GM12864 (cell line): Measurements from ENCODE around the gene CHTF8.

Experiments
- DNase-seq: peaks from one replicate; pipeline ENCODE4 v3.0.0-alpha.2; 2011; ENCODE audit warnings: low read depth
- H3K4me3 ChIP-seq: 2 replicates; pipeline ENCODE4 v1.5.1; 2011; ENCODE audit warnings: mild to moderate bottlenecking, low read depth, low read length, control low read depth
- CTCF ChIP-seq: IDR thresholded peaks from 2 replicates; pipeline ENCODE4 v1.5.1; 2011; ENCODE audit warnings: low read depth, mild to moderate bottlenecking, moderate library complexity, low read length, control low read depth, inconsistent platforms; ENCODE audit errors: missing control alignments

Gene CHTF8

GRCh38 chr16:69115837-69116236 lies 16.6 kb downstream of the CHTF8 start:
- no peak for DNase-seq
- no peak for TF ChIP-seq CTCF
- H3K4me3 ChIP-seq = no peak overlapping the region

DNA sequence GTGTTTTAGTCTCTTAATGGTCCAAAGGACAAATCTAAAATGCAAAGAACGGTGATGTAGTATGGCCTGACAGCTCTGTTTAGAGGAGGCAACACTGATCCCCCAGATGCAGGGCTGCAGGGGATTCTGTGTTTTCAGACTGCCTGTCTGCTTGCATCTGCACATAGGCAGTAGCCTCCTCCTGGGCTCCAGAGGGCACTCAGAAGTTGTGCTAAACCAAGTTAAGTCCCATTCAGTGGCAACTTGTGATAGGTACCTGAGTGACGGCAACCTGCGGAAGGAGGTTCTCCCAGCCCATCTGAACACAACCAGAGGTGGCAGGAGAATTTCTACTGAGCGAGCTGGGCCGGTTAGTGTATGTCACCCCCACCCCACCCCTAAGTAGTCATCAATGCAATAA lies 17.0 kb downstream of the CHTF8 start:
- no peak overlapping the region for H3K4me3 ChIP-seq
- no peak for DNase-seq
- TF ChIP-seq CTCF = no peak

- no peak for TF ChIP-seq CTCF
- DNase-seq = no peak
- no peak overlapping the region for H3K4me3 ChIP-seq
Measured at GRCh38 chr16:69114976-69115355, 17.4 kb downstream of the CHTF8 start.

DNA sequence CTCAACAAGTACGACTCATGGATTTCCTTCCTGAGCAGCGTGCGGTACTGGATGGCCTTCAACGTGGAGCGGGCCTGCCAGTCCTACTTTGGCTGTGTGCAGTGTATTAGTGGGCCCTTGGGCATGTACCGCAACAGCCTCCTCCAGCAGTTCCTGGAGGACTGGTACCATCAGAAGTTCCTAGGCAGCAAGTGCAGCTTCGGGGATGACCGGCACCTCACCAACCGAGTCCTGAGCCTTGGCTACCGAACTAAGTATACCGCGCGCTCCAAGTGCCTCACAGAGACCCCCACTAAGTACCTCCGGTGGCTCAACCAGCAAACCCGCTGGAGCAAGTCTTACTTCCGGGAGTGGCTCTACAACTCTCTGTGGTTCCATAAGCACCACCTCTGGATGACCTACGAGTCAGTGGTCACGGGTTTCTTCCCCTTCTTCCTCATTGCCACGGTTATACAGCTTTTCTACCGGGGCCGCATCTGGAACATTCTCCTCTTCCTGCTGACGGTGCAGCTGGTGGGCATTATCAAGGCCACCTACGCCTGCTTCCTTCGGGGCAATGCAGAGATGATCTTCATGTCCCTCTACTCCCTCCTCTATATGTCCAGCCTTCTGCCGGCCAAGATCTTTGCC lies 17.9 kb downstream of the CHTF8 start:
- H3K4me3 ChIP-seq = no peak overlapping the region
- no peak for DNase-seq
- no peak for TF ChIP-seq CTCF

DNA sequence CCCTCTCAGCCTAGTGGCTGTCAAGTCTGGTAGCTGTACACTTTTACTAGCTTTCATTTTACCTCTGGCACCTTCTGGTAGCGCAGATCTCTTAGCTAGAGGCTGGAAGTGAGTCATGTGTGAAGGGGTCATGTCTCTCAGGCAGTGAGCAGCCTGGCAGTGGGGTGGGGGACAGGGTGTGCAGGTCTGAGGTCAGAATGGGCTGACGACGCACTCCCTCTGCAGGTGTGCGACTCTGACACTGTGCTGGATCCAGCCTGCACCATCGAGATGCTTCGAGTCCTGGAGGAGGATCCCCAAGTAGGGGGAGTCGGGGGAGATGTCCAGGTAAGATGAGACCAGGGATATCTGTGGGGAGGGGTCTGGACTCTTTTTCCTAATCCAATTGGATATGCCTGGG lies 19.2 kb downstream of the CHTF8 start:
- TF ChIP-seq CTCF = no peak
- no peak overlapping the region for H3K4me3 ChIP-seq
- DNase-seq = no peak

DNA sequence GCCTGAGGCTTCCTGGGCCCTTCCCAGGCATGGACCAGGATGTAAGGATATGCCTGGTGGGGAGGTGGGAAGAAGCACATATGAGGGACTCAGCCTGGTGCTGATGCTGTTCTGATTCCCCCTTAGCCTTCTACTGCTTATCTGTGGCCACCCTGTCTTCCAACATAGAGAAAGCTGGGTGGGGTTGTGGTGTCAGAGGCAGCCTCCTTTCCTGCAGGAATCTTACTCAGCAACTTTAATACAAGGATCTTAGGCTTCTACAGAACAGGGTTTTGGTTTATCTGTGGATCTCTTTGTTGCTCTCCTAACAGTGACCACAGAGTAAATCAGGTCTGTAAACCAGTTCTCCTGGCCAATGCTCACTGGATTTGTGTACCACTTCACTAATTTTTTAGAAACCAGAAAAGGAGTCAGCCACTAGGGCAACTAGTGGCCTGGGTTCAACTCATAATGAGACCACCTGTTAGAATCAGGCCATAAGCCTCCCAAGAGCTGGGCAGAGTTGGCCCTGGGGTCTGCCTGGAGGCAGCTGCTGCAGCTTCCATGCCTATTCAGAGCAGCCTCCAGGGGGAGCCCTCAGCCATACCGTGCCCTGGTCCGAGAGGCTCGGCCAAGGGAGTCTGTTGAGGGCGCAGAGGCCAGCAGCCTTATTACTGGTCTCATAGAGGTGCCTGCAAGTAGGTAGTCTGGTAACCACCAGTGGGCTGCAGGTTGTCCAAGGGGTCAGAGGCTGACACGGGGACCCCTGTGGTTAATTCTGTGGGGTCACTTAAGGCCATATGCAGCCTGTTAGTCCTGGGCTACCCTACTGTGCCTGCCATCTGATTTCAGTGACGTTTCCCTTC lies 19.9 kb downstream of the CHTF8 start:
- DNase-seq = no peak
- TF ChIP-seq CTCF = peak; percentile 93

DNA sequence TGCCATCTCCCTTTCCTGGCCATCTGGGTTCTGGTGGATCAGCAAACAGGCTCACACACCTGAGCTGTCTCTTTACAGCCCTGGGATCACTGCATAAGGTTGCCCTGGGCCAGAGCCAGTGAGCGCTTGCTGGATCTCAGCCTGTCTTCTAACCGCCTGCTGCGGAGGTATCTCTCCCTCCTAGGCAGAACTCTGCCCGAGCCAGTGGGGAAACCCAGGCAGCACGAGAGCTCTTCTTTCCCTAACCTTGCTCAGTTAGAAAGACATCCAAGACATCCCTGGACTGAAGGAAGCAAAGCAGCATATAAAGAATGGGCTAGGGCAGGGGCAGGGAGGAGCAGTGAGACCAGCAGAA lies 20.5 kb downstream of the CHTF8 start:
- no peak overlapping the region for H3K4me3 ChIP-seq
- DNase-seq = no peak
- no peak for TF ChIP-seq CTCF

More for the DNA sequence above, 19.9 kb downstream of the CHTF8 start:
- no peak overlapping the region for H3K4me3 ChIP-seq
